Stimulated activated CD8-positive, alpha-beta memory T cell treated with anti-CD3 and anti-CD28 coated beads, Interleukin-2, amount 100 ng/mL, for 1 hour (primary cell): ENCODE data around the gene LAMTOR3.

Source experiments
- DNase-seq, 2 donors: peaks; one replicate each; pipeline ENCODE4 v3.0.0-alpha.2; 2020; ENCODE audit warnings: low read depth in 2 of 2

Gene LAMTOR3, protein sequence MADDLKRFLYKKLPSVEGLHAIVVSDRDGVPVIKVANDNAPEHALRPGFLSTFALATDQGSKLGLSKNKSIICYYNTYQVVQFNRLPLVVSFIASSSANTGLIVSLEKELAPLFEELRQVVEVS

GRCh38 chr4:99894161-99894997, at the start of gene LAMTOR3:
Gene LAMTOR3 (minus strand): TSS chr4:99894427. CDS start chr4:99893963, 464 bp downstream.
- DNase-seq, result peak; percentile 79 to 80

DNA sequence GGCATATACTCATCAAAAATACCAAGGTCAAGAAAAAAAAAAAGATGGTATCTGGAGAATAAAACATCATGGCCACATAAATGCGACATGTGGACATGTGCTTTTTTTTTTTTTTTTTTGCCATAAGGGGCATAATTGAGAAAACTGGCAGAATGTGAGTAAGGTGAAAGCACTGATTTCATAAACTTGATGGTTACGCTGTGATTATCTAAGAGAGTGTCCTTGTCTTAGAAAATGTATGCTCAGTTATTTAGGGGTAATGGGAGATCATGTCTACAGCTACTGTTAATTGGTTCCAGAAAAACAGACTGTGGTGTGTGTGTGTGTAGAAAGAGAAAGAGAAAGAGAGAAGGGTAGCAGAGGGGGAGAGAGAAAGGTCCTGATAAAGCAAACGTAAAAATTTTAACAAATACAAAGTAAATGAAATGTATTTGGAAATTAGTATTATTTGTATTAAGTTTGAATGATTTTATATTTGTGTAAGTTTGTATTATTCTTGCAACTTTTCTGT, 44.1 kb upstream of the LAMTOR3 start:
- no peak for DNase-seq

- no peak for DNase-seq
Measured at GRCh38 chr4:99934891-99935290, 40.7 kb upstream of the LAMTOR3 start.

GRCh38 chr4:99927566-99927965, 33.3 kb upstream of the LAMTOR3 start:
- no peak for DNase-seq

DNA sequence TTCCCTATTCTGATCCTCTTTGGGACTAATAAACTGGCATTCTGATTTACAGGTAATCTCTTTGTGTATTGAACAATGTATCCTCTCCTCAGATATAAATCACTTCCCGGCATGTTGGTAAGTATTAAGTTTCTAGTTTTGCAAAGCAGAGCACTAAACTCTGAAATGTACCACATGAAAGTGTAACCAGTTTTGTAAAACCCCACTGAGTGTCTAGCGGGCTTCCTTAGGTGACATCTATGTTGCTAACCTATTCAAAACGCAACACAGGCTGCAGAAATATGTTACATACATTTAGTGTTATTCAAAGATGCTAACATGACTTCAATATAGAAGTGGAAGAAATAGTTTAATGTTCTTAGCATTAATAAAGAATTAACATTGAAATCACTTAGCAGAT, 26.9 kb upstream of the LAMTOR3 start:
- DNase-seq, result no peak

- no peak for DNase-seq
Measured at GRCh38 chr4:99918656-99919055, 24.4 kb upstream of the LAMTOR3 start.

DNA sequence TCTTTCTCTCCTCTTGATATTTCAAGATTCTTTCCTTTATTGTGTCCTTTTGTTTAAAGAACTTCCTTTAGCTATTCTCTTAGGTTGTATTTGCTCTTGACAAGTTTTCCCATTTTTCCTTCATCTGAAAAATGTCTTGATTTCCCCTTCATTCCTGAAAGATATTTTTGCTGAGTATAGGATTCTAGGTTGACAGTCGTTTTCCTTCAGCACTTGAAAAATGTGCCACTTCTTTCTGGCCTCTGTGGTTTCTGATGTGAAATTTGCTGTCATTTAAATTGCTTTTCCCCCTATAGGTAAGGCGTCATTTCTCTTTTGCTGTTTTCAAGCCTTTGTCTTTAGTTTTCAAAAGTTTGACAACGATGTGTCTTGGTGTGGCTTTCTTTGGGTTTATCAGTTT, 23.3 kb upstream of the LAMTOR3 start:
- no peak for DNase-seq

DNA sequence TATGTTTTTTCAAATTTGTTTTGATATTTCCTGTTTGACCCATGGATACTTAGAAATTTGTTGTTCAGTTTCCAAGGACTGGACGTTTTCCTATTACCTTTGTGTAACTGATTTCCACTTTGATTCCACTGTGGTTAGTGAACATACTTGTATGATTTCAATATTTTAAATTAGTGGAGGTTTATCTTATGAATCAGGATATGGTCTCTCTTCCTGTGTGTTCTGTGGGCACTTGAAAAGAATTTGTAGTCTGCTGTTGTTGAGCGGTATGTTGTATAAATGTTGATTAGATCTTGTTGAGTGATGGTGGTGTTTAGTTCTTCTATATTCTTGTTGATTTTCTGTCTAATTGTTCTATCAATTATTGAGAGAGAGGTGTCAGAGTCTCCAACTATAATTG, 21.2 kb upstream of the LAMTOR3 start:
- no peak for DNase-seq

DNA sequence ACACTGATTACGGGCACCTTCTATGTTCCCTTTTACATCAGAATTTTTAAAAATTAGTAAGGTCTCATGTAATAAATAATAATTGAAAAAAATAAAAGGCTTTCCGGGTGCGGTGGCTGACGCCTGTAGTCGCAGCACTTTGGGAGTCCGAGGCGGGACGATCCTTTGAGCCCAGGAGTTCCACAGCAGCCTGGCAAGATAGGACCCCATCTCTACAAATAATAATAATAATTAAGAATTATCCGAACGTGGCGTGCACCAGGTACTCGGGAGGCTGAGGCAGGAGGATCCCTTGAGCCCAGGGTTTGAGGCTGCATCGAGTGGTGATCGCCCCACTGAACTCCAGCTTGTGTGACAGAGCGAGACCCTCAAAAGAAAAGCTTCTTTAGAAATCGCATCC, 771 bp upstream of the LAMTOR3 start:
- no peak for DNase-seq

- DNase-seq, result no peak
Measured at GRCh38 chr4:99893839-99894160, 427 bp downstream of the LAMTOR3 start.

GRCh38 chr4:99893029-99893428, 1.2 kb downstream of the LAMTOR3 start:
- no peak for DNase-seq

DNA sequence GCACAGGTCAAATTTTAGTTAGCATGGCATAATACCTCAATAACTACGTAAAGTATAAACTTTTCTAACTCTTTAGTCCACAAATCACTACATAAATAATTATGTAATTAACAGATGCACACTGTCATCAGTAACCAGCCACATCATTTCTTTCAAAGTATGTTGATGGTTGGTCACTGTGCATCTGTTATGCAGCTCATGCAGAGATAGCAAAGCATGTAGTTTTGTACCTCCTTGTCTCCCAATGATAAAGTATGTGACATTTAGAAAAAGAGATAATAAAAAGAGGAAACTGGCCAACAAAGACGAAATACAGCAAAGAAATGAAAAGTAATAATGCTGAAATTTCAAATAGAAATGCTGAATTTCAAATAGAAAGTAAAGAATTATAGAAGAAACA, 2.9 kb downstream of the LAMTOR3 start:
- no peak for DNase-seq

DNA sequence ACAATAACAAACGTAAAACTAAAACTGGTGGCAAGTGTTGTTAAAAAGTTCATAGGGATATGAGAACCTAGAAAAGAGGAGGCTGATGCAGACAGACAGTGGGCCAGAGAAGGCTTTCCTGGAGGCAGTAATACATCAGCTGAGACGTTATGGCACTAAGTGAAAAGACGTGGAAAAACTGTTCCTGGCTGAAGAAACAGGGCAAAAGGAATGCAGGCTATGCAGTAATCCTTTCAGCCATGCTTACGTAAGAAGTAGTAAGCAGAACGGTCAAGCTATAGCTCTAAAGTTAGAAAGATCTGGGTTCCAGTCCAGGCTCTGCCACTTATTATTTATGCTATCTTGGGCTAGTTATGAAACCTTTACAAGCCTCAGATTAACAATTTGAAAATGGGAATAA, 6.4 kb downstream of the LAMTOR3 start:
- DNase-seq, result no peak

DNA sequence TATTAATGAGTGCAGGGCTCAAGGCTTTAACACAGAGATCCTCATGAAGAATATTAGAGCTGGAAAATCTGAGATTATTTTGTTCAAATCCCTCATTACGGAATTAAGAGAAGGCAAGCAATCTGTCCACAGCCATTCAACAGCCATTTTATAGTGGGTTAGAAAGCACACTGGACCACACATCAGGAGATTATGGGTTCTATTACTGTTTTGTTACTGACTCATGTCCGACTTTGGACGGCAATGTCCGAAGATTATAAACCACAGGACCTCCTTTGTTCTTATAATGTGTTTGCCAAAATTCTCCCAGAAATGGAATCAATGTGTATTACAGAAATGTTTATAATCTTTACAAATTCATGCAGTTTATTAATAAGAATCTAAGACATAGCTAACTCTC, 8.1 kb downstream of the LAMTOR3 start:
- DNase-seq, result no peak

- DNase-seq, result no peak
Measured at GRCh38 chr4:99885687-99886086, 8.5 kb downstream of the LAMTOR3 start.

DNA sequence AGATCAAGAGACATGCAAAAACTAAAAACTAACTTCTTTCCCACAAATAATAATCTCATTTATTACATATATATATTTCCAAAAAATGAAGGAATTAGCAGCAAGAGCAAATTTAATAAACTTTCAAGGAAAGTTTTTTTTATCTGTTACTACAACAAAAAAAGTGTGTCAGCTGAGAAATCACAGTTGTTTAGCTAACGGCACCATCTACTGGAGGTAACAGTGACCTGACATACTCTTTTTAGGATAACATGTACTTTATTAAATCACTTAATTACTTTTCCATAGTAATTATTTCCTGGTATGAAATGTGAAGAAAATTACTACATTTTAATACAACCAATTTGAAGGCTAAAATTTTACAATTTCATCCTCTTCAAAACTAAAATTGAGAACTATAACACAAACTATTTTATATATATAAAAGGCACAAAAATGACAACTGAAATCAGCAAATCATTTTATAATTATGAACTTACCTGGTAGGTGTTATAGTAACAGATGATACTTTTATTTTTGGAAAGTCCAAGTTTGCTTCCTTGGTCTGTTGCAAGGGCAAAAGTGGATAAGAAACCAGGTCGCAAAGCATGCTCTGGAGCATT, 9.1 kb downstream of the LAMTOR3 start:
- DNase-seq, result no peak

GRCh38 chr4:99879458-99879857, 14.8 kb downstream of the LAMTOR3 start:
- no peak for DNase-seq

- DNase-seq, result no peak
Measured at GRCh38 chr4:99878604-99879003, 15.6 kb downstream of the LAMTOR3 start.

- DNase-seq, result no peak
Measured at GRCh38 chr4:99876946-99877345, 17.3 kb downstream of the LAMTOR3 start.

GRCh38 chr4:99875071-99875470, 19.2 kb downstream of the LAMTOR3 start:
- DNase-seq, result no peak

GRCh38 chr4:99872570-99872969, 21.7 kb downstream of the LAMTOR3 start:
- no peak for DNase-seq

DNA sequence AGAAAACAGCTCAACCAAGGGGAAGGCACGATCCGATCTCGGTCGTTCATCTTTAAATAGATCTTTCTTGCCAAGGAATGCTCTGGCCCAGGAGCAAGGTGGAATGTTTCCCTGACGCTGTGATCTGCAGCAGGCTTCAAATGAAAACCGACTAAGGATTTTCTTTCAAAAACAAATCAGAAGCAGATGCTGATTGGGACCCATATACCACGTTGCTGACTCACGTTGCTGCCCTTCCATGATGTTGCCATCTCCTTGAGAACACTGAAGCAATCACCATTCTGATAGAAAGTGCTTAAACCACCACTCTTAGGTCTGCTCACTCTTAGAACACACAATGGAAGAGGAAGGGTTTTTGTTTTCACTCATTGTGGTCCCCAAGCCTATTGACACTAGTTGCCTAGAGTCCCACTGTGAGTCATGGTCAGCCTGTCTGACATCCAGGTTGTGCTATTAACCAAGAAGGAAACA, 26.1 kb downstream of the LAMTOR3 start:
- no peak for DNase-seq

DNA sequence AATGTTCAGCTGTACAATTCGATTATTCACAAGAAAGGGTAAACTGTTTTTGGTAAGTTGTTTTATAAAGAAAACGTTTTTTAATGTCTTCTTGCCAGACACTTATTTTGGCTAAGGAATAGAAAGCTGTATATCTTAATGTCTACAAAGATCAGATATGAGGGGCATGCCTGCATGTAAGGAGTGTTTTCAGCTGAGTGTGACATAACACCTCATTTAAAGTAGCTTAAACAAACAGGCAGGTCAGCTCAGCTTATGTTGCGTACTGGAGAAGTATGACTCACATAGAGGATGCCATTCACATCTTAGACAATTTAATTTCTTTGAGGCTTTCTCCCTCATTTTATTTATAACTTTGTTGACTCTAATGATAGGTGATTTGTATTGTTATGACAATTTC, 30.4 kb downstream of the LAMTOR3 start:
- DNase-seq, result no peak
